ENCODE data around the gene RSAD2.

DNA sequence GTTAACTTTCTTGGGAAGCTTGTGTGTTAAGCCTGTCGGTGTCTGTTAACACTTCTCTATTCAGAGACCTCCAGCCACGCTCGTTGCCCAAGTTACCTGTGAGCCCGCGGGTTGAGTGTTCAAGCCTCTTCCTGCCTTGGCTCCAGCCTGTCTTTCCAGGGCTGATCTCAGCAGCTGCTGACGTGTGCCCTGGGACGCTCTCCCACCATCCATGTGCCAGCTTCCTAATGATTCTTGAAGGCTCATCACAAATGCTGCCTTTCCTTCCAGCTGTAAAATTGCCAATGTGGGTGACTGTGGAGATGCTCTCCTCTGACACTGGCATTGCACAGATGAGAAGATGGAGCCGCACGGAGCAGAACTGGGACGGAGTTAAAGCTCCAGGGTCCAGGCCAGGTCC, 45.7 kb downstream of the RSAD2 start:
- TF ChIP-seq, protein P1, sequence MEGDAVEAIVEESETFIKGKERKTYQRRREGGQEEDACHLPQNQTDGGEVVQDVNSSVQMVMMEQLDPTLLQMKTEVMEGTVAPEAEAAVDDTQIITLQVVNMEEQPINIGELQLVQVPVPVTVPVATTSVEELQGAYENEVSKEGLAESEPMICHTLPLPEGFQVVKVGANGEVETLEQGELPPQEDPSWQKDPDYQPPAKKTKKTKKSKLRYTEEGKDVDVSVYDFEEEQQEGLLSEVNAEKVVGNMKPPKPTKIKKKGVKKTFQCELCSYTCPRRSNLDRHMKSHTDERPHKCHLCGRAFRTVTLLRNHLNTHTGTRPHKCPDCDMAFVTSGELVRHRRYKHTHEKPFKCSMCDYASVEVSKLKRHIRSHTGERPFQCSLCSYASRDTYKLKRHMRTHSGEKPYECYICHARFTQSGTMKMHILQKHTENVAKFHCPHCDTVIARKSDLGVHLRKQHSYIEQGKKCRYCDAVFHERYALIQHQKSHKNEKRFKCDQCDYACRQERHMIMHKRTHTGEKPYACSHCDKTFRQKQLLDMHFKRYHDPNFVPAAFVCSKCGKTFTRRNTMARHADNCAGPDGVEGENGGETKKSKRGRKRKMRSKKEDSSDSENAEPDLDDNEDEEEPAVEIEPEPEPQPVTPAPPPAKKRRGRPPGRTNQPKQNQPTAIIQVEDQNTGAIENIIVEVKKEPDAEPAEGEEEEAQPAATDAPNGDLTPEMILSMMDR (IDR thresholded peaks at IDR 0.05): no peak
- no peak for TF ChIP-seq EP300 (IDR thresholded peaks at IDR 0.05)
- TF ChIP-seq POLR2A (IDR thresholded peaks at IDR 0.05): no peak
